M059J (cell line): ENCODE results near the gene SLC36A1. TPM values are rescaled to one million over a fixed set of nuclear protein-coding genes. Genes with fewer than 3 reads are reported as not detected.
A peak's percentile ranks its signal among the peaks of the same experiment; 100 is the strongest.

ENCODE experiments used
- DNase-seq: peaks from one replicate; pipeline ENCODE4 v3.0.0-alpha.2; 2012; ENCODE audit warnings: low read depth
- total RNA-seq: library from RNA; depleted of rRNA; stranded (reverse); fragments of >200 nt; shearing (Covaris generic); gene quantifications from 2 replicates; pipeline ENCODE4 v1.2.3, GENCODE V29; 2014; rRNA removed

The SLC36A1 gene
- total RNA-seq, 1 experiment from 2014 or later, result 4.9 TPM

- peak; percentile 17 for DNase-seq
Measured at GRCh38 chr5:151534350-151534749, 86.9 kb downstream of the SLC36A1 start.

GRCh38 chr5:151537044-151537443 lies 89.6 kb downstream of the SLC36A1 start:
- DNase-seq, result no peak

GRCh38 chr5:151541571-151541970 lies 94.2 kb downstream of the SLC36A1 start:
- DNase-seq, result no peak

Other genes starting within 250 kb of the SLC36A1 start
- 1.5 and 2.1 TPM in 2 replicates for gene CCDC69, start 223.5 kb upstream of the SLC36A1 start, total RNA-seq
- gene GM2A, start 194.4 kb upstream of the SLC36A1 start, total RNA-seq, result 24.1 and 30.9 TPM in 2 replicates
- not detected in 2 replicates for gene SLC36A3, start 143.8 kb upstream of the SLC36A1 start, total RNA-seq
- not detected in 2 replicates for gene SLC36A2, start 100.0 kb upstream of the SLC36A1 start, total RNA-seq
- gene FAT2, start 143.7 kb downstream of the SLC36A1 start, total RNA-seq, result 0.05 and 0.17 TPM in 2 replicates
- gene SPARC, start 239.3 kb downstream of the SLC36A1 start, total RNA-seq, result 2,332 and 4,342 TPM in 2 replicates